ENCODE data around the gene SAMD7.

Gene SAMD7

GRCh38 chr3:169868369-169868768 lies 43.0 kb upstream of the SAMD7 start:
- in situ Hi-C loops (cut with MboI; ENCODE audit: low pct_unique_long_range_greater_than_20kb, low sequenced_read_pairs, unreplicated experiment) = no loop called here
- TF ChIP-seq, protein P1, sequence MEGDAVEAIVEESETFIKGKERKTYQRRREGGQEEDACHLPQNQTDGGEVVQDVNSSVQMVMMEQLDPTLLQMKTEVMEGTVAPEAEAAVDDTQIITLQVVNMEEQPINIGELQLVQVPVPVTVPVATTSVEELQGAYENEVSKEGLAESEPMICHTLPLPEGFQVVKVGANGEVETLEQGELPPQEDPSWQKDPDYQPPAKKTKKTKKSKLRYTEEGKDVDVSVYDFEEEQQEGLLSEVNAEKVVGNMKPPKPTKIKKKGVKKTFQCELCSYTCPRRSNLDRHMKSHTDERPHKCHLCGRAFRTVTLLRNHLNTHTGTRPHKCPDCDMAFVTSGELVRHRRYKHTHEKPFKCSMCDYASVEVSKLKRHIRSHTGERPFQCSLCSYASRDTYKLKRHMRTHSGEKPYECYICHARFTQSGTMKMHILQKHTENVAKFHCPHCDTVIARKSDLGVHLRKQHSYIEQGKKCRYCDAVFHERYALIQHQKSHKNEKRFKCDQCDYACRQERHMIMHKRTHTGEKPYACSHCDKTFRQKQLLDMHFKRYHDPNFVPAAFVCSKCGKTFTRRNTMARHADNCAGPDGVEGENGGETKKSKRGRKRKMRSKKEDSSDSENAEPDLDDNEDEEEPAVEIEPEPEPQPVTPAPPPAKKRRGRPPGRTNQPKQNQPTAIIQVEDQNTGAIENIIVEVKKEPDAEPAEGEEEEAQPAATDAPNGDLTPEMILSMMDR (IDR thresholded peaks at IDR 0.05; ENCODE audit: extremely low read depth, insufficient read depth, missing control alignments) = no peak
- no peak for DNase-seq (ENCODE audit: low spot score)

DNA sequence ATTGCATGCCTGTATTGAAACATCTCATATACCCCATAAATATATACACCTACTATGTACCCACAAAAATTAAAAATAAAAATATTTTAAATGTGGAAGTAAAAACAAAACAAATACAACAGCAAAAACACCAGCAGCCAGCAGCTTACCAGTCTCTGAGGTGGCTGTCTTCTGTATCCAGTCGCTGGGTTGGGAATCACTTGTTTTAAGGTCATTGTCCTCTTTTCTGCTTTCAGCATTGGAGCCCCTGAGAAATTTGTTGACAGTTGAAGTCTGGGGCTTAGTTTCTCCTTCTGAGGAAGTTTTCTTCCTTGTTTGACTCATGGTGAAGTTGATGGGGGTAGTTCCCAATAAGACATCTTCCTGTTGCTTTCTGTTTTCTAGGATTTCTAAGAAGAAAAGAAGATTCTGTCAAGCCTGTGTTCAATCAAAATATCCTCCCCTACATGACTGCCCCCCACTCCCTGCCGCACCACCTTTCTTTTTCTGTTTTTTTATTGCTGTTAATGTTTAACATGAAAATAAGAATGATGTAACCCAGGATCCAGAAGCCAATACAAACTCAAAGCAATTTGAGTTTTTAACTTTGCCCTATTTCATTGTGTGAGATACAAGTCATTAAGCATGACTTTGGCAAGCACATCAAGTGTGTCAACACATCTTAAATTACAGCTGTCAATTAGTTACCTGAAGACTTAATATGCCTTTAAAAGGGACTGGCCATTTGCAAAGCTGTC lies 41.7 kb upstream of the SAMD7 start, which contains the start of gene LRRC31:
TSS of gene LRRC31 (minus strand) at position 452 of the 737 bp plus-strand sequence. CDS start at position 324, 128 bp downstream.
- no peak for DNase-seq (ENCODE audit: low spot score)
- TF ChIP-seq, protein P1 (IDR thresholded peaks at IDR 0.05; ENCODE audit: extremely low read depth, insufficient read depth, missing control alignments) = no peak
- in situ Hi-C loops (cut with MboI; ENCODE audit: low pct_unique_long_range_greater_than_20kb, low sequenced_read_pairs, unreplicated experiment) = no loop called here

- no peak for DNase-seq (ENCODE audit: low spot score)
- TF ChIP-seq, protein P1 (IDR thresholded peaks at IDR 0.05; ENCODE audit: extremely low read depth, insufficient read depth, missing control alignments) = no peak
- in situ Hi-C loops (cut with MboI; ENCODE audit: low pct_unique_long_range_greater_than_20kb, low sequenced_read_pairs, unreplicated experiment) = no loop called here
Measured at GRCh38 chr3:169871129-169871886, 40.1 kb upstream of the SAMD7 start.

DNA sequence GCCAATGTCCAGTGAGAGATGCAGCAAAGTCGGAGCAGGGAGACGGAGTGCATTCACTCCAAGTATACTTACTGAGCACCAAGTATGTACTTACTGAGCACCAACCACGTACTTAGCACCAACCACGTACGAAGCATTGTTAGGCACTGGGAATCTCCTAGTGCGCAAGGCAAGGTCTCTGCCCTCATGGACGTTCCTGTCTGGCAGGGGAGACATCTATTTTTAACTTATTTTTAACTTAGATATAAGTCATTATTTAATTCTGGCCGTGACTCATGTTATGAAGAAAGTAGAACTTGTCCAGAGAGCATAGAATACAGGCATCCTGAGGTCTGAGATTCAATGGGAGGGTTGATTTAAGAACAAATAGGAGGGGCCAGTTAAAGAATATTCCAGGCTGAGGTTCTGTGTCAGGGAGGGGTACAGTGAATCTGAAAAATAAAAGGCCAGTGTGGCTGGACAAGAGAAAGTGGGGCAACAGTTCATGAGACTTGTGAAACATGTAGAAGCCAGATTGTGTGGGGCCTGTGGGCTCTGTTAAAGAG lies 32.3 kb upstream of the SAMD7 start:
- TF ChIP-seq, protein P1 (IDR thresholded peaks at IDR 0.05; ENCODE audit: extremely low read depth, insufficient read depth, missing control alignments) = no peak
- in situ Hi-C loops (cut with MboI; ENCODE audit: low pct_unique_long_range_greater_than_20kb, low sequenced_read_pairs, unreplicated experiment) = no loop called here
- no peak for DNase-seq (ENCODE audit: low spot score)

DNA sequence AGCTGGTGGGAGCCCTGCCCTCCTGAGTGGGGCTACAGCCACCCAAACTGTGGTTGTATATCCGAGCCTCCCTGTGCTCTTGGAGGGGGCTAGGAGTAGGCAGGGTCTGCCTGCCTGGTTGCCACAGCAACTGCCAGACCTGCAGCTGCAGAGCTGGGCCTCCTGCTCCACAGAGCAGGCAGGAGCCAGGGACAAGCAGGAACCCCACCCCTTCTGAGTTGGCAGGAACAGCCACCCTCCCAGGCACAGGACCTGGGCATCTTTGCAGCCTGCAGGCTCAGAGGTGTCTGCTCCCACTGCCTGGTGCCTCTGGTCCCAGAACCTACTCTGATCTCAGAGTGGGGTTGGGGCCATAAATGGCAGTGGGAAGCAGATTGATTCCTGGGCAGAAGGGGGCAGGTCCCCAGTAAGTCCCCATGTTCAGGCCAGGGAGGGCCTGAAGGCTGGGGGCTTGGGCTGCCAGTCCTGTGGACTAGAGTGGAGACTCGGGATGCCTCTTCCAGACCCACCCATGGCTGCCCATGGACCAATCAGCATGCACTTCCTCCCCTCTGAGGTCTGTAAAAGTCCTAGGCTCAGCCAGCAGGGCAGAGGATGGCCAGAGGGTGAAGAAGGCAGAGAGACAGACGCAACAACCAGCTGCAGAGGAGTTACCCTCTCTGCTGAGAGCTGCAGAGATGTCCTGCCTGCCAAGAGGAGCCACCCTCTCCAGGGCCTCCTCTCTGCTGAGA lies 31.4 kb upstream of the SAMD7 start:
- no peak for DNase-seq (ENCODE audit: low spot score)
- TF ChIP-seq, protein P1 (IDR thresholded peaks at IDR 0.05; ENCODE audit: extremely low read depth, insufficient read depth, missing control alignments) = no peak
- in situ Hi-C loops (cut with MboI; ENCODE audit: low pct_unique_long_range_greater_than_20kb, low sequenced_read_pairs, unreplicated experiment) = no loop called here

GRCh38 chr3:169880576-169881250 lies 30.7 kb upstream of the SAMD7 start:
- TF ChIP-seq, protein P1 (IDR thresholded peaks at IDR 0.05; ENCODE audit: extremely low read depth, insufficient read depth, missing control alignments) = no peak
- no peak for DNase-seq (ENCODE audit: low spot score)
- in situ Hi-C loops (cut with MboI; ENCODE audit: low pct_unique_long_range_greater_than_20kb, low sequenced_read_pairs, unreplicated experiment) = no loop called here

All from GM13977 (cell line).